ENCODE measurements around the gene ABO.

DNA sequence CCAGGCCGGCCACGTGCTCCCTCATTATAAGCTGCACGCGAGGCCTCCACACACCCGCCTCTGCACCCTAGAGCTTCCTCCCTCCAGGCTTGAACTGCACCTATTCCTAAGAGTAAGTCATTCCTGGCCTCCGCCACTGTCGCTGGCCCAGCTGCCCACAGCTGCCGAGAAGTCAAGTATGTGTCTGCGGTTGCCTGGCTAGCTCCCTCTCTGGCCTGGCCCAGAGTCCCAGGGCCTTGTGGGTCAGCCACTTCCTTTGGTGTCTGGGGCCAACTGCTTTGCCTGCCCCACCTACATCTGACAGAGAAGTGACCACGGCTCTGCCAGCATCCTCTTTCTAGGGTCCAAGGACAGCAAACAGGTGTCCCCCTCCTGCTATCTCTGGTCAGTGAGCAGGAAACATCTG, 18.3 kb downstream of the ABO start:
- TF ChIP-seq CEBPB (IDR thresholded peaks at IDR 0.05), result no peak
- no peak for TF ChIP-seq CREB1 (IDR thresholded peaks at IDR 0.05; ENCODE audit: low read depth)
- no peak for TF ChIP-seq EP300 (IDR thresholded peaks at IDR 0.05; ENCODE audit: borderline replicate concordance)
- TF ChIP-seq, protein P1, sequence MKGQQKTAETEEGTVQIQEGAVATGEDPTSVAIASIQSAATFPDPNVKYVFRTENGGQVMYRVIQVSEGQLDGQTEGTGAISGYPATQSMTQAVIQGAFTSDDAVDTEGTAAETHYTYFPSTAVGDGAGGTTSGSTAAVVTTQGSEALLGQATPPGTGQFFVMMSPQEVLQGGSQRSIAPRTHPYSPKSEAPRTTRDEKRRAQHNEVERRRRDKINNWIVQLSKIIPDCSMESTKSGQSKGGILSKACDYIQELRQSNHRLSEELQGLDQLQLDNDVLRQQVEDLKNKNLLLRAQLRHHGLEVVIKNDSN (IDR thresholded peaks at IDR 0.05), result no peak
- TF ChIP-seq NFIC (IDR thresholded peaks at IDR 0.05), result no peak
- no peak for TF ChIP-seq YY1 (IDR thresholded peaks at IDR 0.05; ENCODE audit: low read depth)
